ENCODE data around the gene ATOSA.

Gene ATOSA

GRCh38 chr15:52710050-52710707, 31.0 kb upstream of the ATOSA start:
- Histone ChIP-seq H3K9me3 (ENCODE audit: control insufficient read depth in 1 of 2, low read length in 2 of 2) (no peaks in the 10 kb centered on the region), H3K4me1 (ENCODE audit: control insufficient read depth in 1 of 2, insufficient read depth in 2 of 2, low read length in 2 of 2) (no peaks in the 10 kb centered on the region), H3K27me3 (ENCODE audit: low read depth, low read length) (no peaks in the 10 kb centered on the region), H3K27ac (ENCODE audit: low read length) (no peak overlapping the region), H3K4me3 (ENCODE audit: low read depth in 1 of 2, low read length in 2 of 2) (no peak overlapping the region), H3K36me3 (ENCODE audit: control insufficient read depth in 1 of 2, insufficient read depth in 2 of 2, low read length in 2 of 2) (no peaks in the 10 kb centered on the region)

DNA sequence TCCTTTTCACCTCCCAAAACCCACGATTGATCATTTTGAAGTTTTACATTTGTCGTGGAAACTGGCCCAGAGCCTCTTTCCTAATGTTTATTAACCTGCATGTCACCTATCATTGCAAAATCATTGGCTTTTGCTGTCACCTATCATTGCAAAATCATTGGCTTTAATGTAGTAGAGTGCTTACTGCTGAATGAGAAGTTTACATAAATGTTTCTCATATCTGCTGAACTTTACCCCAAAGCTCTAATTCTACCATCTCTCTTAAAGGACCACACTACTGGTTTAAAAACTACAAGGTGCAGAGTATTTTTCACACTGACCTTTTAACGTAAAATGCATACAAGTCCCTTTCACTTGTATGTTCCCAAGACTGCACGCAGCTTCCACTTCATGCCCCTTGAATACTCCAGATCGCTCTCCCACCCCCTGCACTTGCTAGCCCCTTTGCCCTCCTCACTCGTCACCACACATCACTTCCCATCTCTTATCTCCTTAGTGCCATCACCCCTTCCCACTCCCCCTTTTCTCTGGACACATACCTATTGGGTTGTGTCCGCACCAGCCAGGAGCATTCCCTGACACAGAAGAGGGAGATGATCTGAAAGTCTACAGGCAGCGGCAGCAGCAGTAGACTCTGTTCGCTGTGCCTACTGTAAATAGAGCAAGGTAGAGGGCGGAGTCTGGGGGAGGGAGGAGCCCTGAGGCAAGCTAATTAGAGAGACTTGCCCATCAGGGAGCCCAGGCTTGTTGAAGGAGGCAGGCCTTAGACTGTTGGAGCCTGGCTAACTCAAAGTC, 30.2 kb upstream of the ATOSA start:
- H3K4me3 ChIP-seq (ENCODE audit: low read depth in 1 of 2, low read length in 2 of 2) = no peak overlapping the region
- no peaks in the 10 kb centered on the region for H3K4me1 ChIP-seq (ENCODE audit: control insufficient read depth in 1 of 2, insufficient read depth in 2 of 2, low read length in 2 of 2)
- H3K36me3 ChIP-seq (ENCODE audit: control insufficient read depth in 1 of 2, insufficient read depth in 2 of 2, low read length in 2 of 2) = no peaks in the 10 kb centered on the region
- no peaks in the 10 kb centered on the region for H3K27me3 ChIP-seq (ENCODE audit: low read depth, low read length)
- H3K27ac ChIP-seq (ENCODE audit: low read length) = no peak overlapping the region
- no peaks in the 10 kb centered on the region for H3K9me3 ChIP-seq (ENCODE audit: control insufficient read depth in 1 of 2, low read length in 2 of 2)

DNA sequence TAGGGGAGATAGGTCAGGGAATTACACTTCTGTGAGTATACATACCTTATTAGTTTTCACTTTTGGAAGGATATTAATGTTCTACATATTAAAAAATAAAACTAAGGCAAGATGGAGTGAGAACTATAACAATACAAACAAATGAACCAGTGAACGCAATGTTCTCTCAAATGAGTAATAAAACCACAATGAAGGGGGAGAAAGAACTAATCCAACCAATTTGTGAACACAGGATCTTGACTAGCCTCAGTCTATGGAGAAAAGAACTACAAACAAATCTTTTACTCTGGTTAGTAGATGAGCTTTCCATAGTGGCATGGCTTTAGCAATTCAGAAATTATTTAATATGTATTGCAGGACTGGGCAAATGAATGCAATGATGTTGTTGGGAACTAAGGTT, 26.9 kb upstream of the ATOSA start:
- Histone ChIP-seq H3K27ac (ENCODE audit: low read length) (no peak overlapping the region), H3K4me3 (ENCODE audit: low read depth in 1 of 2, low read length in 2 of 2) (no peak overlapping the region), H3K36me3 (ENCODE audit: control insufficient read depth in 1 of 2, insufficient read depth in 2 of 2, low read length in 2 of 2) (no peaks in the 10 kb centered on the region), H3K9me3 (ENCODE audit: control insufficient read depth in 1 of 2, low read length in 2 of 2) (no peaks in the 10 kb centered on the region), H3K27me3 (ENCODE audit: low read depth, low read length) (no peaks in the 10 kb centered on the region), H3K4me1 (ENCODE audit: control insufficient read depth in 1 of 2, insufficient read depth in 2 of 2, low read length in 2 of 2) (no peaks in the 10 kb centered on the region)

DNA sequence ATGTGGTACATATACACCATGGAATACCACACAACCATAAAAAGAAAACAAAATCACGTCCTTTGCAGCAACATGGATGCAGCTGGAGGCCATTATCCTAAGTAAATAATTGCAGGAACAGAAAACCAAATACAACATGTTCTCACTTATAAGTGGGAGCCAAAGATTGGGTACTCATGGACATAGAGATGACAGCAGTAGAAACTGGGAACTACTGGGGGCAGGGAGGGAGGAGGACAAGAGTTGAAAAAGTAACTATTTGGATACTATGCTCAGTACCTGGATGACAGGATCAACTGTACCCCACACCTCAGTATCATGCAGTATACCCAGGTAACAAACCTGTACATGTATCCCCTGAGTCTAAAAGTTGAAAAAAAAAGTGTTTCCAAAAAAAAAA, 23.2 kb upstream of the ATOSA start:
- Histone ChIP-seq H3K4me1 (ENCODE audit: control insufficient read depth in 1 of 2, insufficient read depth in 2 of 2, low read length in 2 of 2) (no peaks in the 10 kb centered on the region), H3K27ac (ENCODE audit: low read length) (no peak overlapping the region), H3K27me3 (ENCODE audit: low read depth, low read length) (no peaks in the 10 kb centered on the region), H3K36me3 (ENCODE audit: control insufficient read depth in 1 of 2, insufficient read depth in 2 of 2, low read length in 2 of 2) (no peaks in the 10 kb centered on the region), H3K4me3 (ENCODE audit: low read depth in 1 of 2, low read length in 2 of 2) (no peak overlapping the region), H3K9me3 (ENCODE audit: control insufficient read depth in 1 of 2, low read length in 2 of 2) (no peaks in the 10 kb centered on the region)

- Histone ChIP-seq H3K9me3 (ENCODE audit: control insufficient read depth in 1 of 2, low read length in 2 of 2) (no peaks in the 10 kb centered on the region), H3K4me3 (ENCODE audit: low read depth in 1 of 2, low read length in 2 of 2) (no peak overlapping the region), H3K4me1 (ENCODE audit: control insufficient read depth in 1 of 2, insufficient read depth in 2 of 2, low read length in 2 of 2) (no peaks in the 10 kb centered on the region), H3K27ac (ENCODE audit: low read length) (no peak overlapping the region), H3K36me3 (ENCODE audit: control insufficient read depth in 1 of 2, insufficient read depth in 2 of 2, low read length in 2 of 2) (no peaks in the 10 kb centered on the region), H3K27me3 (ENCODE audit: low read depth, low read length) (no peaks in the 10 kb centered on the region)
Measured at GRCh38 chr15:52699457-52699856, 20.3 kb upstream of the ATOSA start.

DNA sequence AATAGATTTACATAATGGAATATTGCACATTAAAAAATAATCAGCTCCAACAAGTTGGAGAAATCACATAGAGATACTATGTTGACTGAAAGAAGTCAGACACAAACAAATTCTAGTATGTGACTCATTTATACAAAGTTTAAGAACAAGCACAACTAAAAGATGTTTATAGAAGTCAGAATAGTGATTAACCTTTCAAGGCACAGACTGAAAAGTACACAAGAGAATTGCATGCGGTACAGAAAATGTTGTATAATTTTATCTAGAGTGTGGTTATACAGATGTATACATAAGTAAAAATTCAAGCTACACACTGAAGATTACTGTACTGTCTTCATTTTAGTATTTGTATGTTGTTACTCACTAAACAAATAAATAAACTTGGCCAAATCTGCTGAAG, 19.3 kb upstream of the ATOSA start:
- Histone ChIP-seq H3K36me3 (ENCODE audit: control insufficient read depth in 1 of 2, insufficient read depth in 2 of 2, low read length in 2 of 2) (no peaks in the 10 kb centered on the region), H3K9me3 (ENCODE audit: control insufficient read depth in 1 of 2, low read length in 2 of 2) (no peaks in the 10 kb centered on the region), H3K27me3 (ENCODE audit: low read depth, low read length) (no peaks in the 10 kb centered on the region), H3K4me3 (ENCODE audit: low read depth in 1 of 2, low read length in 2 of 2) (no peak overlapping the region), H3K4me1 (ENCODE audit: control insufficient read depth in 1 of 2, insufficient read depth in 2 of 2, low read length in 2 of 2) (no peaks in the 10 kb centered on the region), H3K27ac (ENCODE audit: low read length) (no peak overlapping the region)

- Histone ChIP-seq H3K4me1 (ENCODE audit: control insufficient read depth in 1 of 2, insufficient read depth in 2 of 2, low read length in 2 of 2) (no peaks in the 10 kb centered on the region), H3K36me3 (ENCODE audit: control insufficient read depth in 1 of 2, insufficient read depth in 2 of 2, low read length in 2 of 2) (no peaks in the 10 kb centered on the region), H3K27me3 (ENCODE audit: low read depth, low read length) (no peaks in the 10 kb centered on the region), H3K9me3 (ENCODE audit: control insufficient read depth in 1 of 2, low read length in 2 of 2) (no peaks in the 10 kb centered on the region), H3K4me3 (ENCODE audit: low read depth in 1 of 2, low read length in 2 of 2) (no peak overlapping the region), H3K27ac (ENCODE audit: low read length) (no peak overlapping the region)
Measured at GRCh38 chr15:52697051-52697450, 17.9 kb upstream of the ATOSA start.

DNA sequence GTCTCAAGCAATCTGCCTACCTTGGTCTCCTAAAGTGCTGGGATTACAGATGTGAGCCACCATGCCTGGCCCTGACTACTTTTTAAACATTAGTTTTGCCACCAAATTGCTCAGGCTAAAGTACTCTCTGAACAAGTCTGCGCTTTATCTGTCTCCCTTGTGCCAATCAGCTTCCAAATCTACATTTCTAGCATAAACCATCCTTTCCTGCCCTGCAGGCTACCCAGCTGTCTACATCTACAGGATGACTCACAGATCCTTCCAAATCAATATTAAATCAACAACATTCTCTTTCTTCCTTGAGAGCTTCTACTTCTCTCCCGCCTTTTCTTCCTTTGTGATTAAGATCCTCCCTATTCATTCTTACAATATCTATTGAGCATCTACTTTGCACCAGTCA, 16.0 kb upstream of the ATOSA start:
- Histone ChIP-seq H3K36me3 (ENCODE audit: control insufficient read depth in 1 of 2, insufficient read depth in 2 of 2, low read length in 2 of 2) (no peaks in the 10 kb centered on the region), H3K27ac (ENCODE audit: low read length) (no peak overlapping the region), H3K4me3 (ENCODE audit: low read depth in 1 of 2, low read length in 2 of 2) (no peak overlapping the region), H3K9me3 (ENCODE audit: control insufficient read depth in 1 of 2, low read length in 2 of 2) (no peaks in the 10 kb centered on the region), H3K4me1 (ENCODE audit: control insufficient read depth in 1 of 2, insufficient read depth in 2 of 2, low read length in 2 of 2) (no peaks in the 10 kb centered on the region), H3K27me3 (ENCODE audit: low read depth, low read length) (no peaks in the 10 kb centered on the region)

DNA sequence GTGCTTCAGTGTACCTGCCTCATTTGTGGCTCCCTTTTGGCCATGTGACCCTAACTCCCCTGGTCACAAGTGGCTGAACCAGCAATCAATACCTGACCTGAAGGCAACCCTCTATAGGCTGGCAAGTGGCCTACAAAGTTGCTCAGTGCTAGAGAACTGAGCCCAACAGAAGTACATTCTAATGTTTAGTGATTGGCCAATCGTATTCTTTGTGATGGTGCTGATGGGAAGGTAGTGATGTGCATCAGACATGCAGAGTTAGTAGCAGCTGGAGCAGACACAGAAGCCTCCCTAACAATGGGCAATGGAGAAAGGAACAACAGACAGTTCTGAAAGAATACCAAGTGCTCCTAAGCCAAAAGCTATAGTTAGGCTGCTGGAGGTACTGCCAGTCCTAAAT, 10.4 kb upstream of the ATOSA start:
- no peak overlapping the region for H3K4me3 ChIP-seq (ENCODE audit: low read depth in 1 of 2, low read length in 2 of 2)

DNA sequence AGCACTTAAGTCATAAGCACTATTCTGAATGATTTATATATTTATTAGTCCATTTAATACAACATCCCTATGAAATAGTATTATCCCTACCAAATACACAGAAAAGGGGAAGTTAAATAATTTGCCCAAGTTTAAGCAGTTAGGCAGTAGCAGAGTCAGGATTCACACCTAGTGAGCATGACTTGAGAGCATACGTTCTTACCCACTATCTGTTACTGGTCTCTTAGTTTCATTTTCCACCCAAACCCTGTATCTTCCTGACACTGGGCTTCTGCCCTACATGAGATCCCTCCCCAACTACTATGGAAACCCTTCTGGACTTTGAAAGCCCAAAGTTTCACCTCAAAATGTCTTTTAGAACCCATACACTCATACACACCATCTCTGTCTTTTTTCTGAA, 4.4 kb upstream of the ATOSA start:
- H3K9me3 ChIP-seq (ENCODE audit: control insufficient read depth in 1 of 2, low read length in 2 of 2) = no peaks in the 10 kb centered on the region
- peaks cover 0 to 12% of the 10 kb centered on the region in 2 donors for H3K4me1 ChIP-seq (ENCODE audit: control insufficient read depth in 1 of 2, insufficient read depth in 2 of 2, low read length in 2 of 2)
- H3K27me3 ChIP-seq (ENCODE audit: low read depth, low read length) = no peaks in the 10 kb centered on the region
- no peak overlapping the region for H3K4me3 ChIP-seq (ENCODE audit: low read depth in 1 of 2, low read length in 2 of 2)
- H3K36me3 ChIP-seq (ENCODE audit: control insufficient read depth in 1 of 2, insufficient read depth in 2 of 2, low read length in 2 of 2) = peaks cover 0 to 4% of the 10 kb centered on the region in 2 donors
- no peak overlapping the region for H3K27ac ChIP-seq (ENCODE audit: low read length)

More for the DNA sequence above, 10.4 kb upstream of the ATOSA start:
- no peak overlapping the region for H3K27ac ChIP-seq (ENCODE audit: low read length)
- H3K36me3 ChIP-seq (ENCODE audit: control insufficient read depth in 1 of 2, insufficient read depth in 2 of 2, low read length in 2 of 2) = no peaks in the 10 kb centered on the region
- no peaks in the 10 kb centered on the region for H3K9me3 ChIP-seq (ENCODE audit: control insufficient read depth in 1 of 2, low read length in 2 of 2)
- H3K4me1 ChIP-seq (ENCODE audit: control insufficient read depth in 1 of 2, insufficient read depth in 2 of 2, low read length in 2 of 2) = no peaks in the 10 kb centered on the region
- no peaks in the 10 kb centered on the region for H3K27me3 ChIP-seq (ENCODE audit: low read depth, low read length)

DNA sequence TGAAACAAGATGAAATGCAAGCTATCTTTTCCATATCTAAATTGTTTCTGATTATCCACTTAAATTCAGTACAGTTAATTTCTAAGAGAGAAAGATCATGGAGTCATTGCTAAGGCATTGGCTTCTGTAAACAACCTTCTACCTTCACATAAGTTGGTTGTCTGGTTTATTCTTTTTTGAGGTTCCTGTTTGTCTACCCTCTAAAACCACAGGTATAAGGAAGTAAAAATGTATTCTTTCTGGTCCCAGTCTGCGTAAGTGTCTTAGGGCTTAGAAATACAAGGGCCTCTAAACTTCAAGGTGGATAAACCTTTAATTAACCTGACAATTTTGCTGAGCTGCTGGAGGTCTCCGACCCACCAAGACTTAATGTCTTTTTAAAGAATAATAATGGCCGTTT, 3.6 kb upstream of the ATOSA start:
- Histone ChIP-seq H3K9me3 (ENCODE audit: control insufficient read depth in 1 of 2, low read length in 2 of 2) (no peaks in the 10 kb centered on the region), H3K27ac (ENCODE audit: low read length) (no peak overlapping the region), H3K4me1 (ENCODE audit: control insufficient read depth in 1 of 2, insufficient read depth in 2 of 2, low read length in 2 of 2) (peaks cover 0 to 12% of the 10 kb centered on the region in 2 donors), H3K4me3 (ENCODE audit: low read depth in 1 of 2, low read length in 2 of 2) (no peak overlapping the region), H3K36me3 (ENCODE audit: control insufficient read depth in 1 of 2, insufficient read depth in 2 of 2, low read length in 2 of 2) (peaks cover 0 to 8% of the 10 kb centered on the region in 2 donors), H3K27me3 (ENCODE audit: low read depth, low read length) (no peaks in the 10 kb centered on the region)
